Thyroid gland (tissue), 4 donors: ENCODE data around the gene GLIS1.

Source experiments
- CTCF ChIP-seq, 6 experiments: fragments of 200-600 bp in 3 of 6; fragments of 450-650 bp in 3 of 6; sonication (generic) in 3 of 6; IDR thresholded peaks; one replicate each; pipeline ENCODE4 v1.5.1; 2016 to 2019; ENCODE audit warnings: antibody characterized with exemption in 6 of 6, mild to moderate bottlenecking in 2 of 6, inconsistent platforms in 1 of 6, moderate library complexity in 1 of 6
- POLR2A ChIP-seq, 2 donors: fragments of 450-650 bp; IDR thresholded peaks; one replicate each; pipeline ENCODE4 v1.6.1; 2017; ENCODE audit warnings: antibody characterized with exemption in 2 of 2, mild to moderate bottlenecking in 2 of 2, moderate library complexity in 1 of 2

GRCh38 chr1:53556657-53557227, 182.2 kb downstream of the GLIS1 start:
- TF ChIP-seq CTCF (IDR thresholded peaks at IDR 0.05) (no peak), POLR2A (IDR thresholded peaks at IDR 0.05) (no peak)
